HepG2 (cell line): ENCODE data around the gene TMTC1. TPM values are rescaled to one million over a fixed set of nuclear protein-coding genes. Genes with fewer than 3 reads are reported as not detected.

ENCODE experiments used
- ARID5B ChIP-seq: IDR thresholded peaks from 2 replicates; pipeline ENCODE4 v1.4.0; 2020; ENCODE audit warnings: mild to moderate bottlenecking, missing genetic modification reagents
- FOXO4 ChIP-seq: sonication (generic); formaldehyde crosslinking; conservative IDR thresholded peaks from 2 replicates; pipeline ENCODE4 v1.8.1; 2023; ENCODE audit warnings: missing genetic modification reagents
- FOXP1 ChIP-seq, 2 experiments: fragments of 450-650 bp in 1 of 2; IDR thresholded peaks; 2 replicates each; pipeline ENCODE4 v1.6.1; 2017 to 2018; ENCODE audit warnings: antibody characterized with exemption in 1 of 2
- HNF4A ChIP-seq: sonication (generic); formaldehyde crosslinking; IDR thresholded peaks from 2 replicates; pipeline ENCODE4 v1.4.0; 2020; ENCODE audit warnings: missing genetic modification reagents
- JUN ChIP-seq: sonication (generic); formaldehyde crosslinking; IDR thresholded peaks from 2 replicates; pipeline ENCODE4 v1.4.0; 2020; ENCODE audit warnings: mild to moderate bottlenecking, missing genetic modification reagents
- MEIS2 ChIP-seq: sonication (generic); formaldehyde crosslinking; IDR thresholded peaks from 2 replicates; pipeline ENCODE4 v1.9.0; 2021; ENCODE audit warnings: mild to moderate bottlenecking, missing genetic modification reagents
- MXI1 ChIP-seq: IDR thresholded peaks from 3 replicates; pipeline ENCODE4 v1.6.1; 2012; ENCODE audit warnings: low read depth, low read length, inconsistent platforms, borderline replicate concordance
- NR2F6 ChIP-seq, 2 experiments: IDR thresholded peaks; 2 replicates each; pipeline ENCODE4 v1.6.1; 2016; ENCODE audit warnings: antibody characterized with exemption in 1 of 2, mild to moderate bottlenecking in 1 of 2
- NR3C1 ChIP-seq: sonication (generic); formaldehyde crosslinking; IDR thresholded peaks from 2 replicates; pipeline ENCODE4 v1.4.0; 2020; ENCODE audit warnings: missing genetic modification reagents
- PAXIP1 ChIP-seq: sonication (generic); formaldehyde crosslinking; conservative IDR thresholded peaks from 2 replicates; pipeline ENCODE4 v1.4.0; 2020; ENCODE audit warnings: mild to moderate bottlenecking, missing genetic modification reagents, moderate library complexity
- POGZ ChIP-seq: sonication (generic); formaldehyde crosslinking; IDR thresholded peaks from 2 replicates; pipeline ENCODE4 v1.4.0; 2020; ENCODE audit warnings: mild to moderate bottlenecking, missing genetic modification reagents
- POLR2G ChIP-seq: fragments of 200-400 bp; formaldehyde crosslinking; IDR thresholded peaks from 2 replicates; pipeline ENCODE4 v1.6.1; 2018; ENCODE audit warnings: mild to moderate bottlenecking, low read depth, low read length, moderate library complexity
- RXRB ChIP-seq: IDR thresholded peaks from 2 replicates; pipeline ENCODE4 v1.6.1; 2016; ENCODE audit warnings: borderline replicate concordance, missing genetic modification reagents, missing compliant biosample characterization
- SCMH1 ChIP-seq: sonication (generic); formaldehyde crosslinking; IDR thresholded peaks from 2 replicates; pipeline ENCODE4 v1.9.0; 2021; ENCODE audit warnings: missing genetic modification reagents, mild to moderate bottlenecking, borderline replicate concordance
- SIN3A ChIP-seq: IDR thresholded peaks from 2 replicates; pipeline ENCODE4 v1.6.1; 2011; ENCODE audit warnings: low read depth, mild to moderate bottlenecking, control low read depth, low read length, borderline replicate concordance
- SOX13 ChIP-seq, 3 experiments: fragments of 450-650 bp in 1 of 3; sonication (generic) in 1 of 3; formaldehyde crosslinking in 1 of 3; IDR thresholded peaks in 2 of 3; conservative IDR thresholded peaks in 1 of 3; 2 replicates each; pipeline versions ENCODE4 v1.5.0 to v1.6.1; 2016 to 2020; ENCODE audit warnings: antibody characterized with exemption in 1 of 3, mild to moderate bottlenecking in 1 of 3, missing compliant biosample characterization in 1 of 3, missing genetic modification reagents in 1 of 3, moderate library complexity in 1 of 3
- TSC22D2 ChIP-seq: sonication (generic); formaldehyde crosslinking; IDR thresholded peaks from 2 replicates; pipeline ENCODE4 v1.5.1; 2020; ENCODE audit warnings: missing genetic modification reagents, mild to moderate bottlenecking, borderline replicate concordance
- YEATS2 ChIP-seq: sonication (generic); formaldehyde crosslinking; IDR thresholded peaks from 2 replicates; pipeline ENCODE4 v1.4.0; 2020; ENCODE audit warnings: missing genetic modification reagents, borderline replicate concordance
- ZFP41 ChIP-seq: sonication (generic); formaldehyde crosslinking; IDR thresholded peaks from 2 replicates; pipeline ENCODE4 v1.4.0; 2020; ENCODE audit warnings: mild to moderate bottlenecking, missing genetic modification reagents, borderline replicate concordance
- ZNF605 ChIP-seq: sonication (generic); formaldehyde crosslinking; IDR thresholded peaks from 2 replicates; pipeline ENCODE4 v1.8.0; 2022; ENCODE audit warnings: mild to moderate bottlenecking, missing genetic modification reagents
- ZNF737 ChIP-seq: sonication (generic); formaldehyde crosslinking; IDR thresholded peaks from 2 replicates; pipeline ENCODE4 v1.5.0; 2020; ENCODE audit warnings: missing genetic modification reagents, mild to moderate bottlenecking, borderline replicate concordance
- ZNF766 ChIP-seq: sonication (generic); formaldehyde crosslinking; IDR thresholded peaks from 2 replicates; pipeline ENCODE4 v1.5.0; 2020; ENCODE audit warnings: missing genetic modification reagents, borderline replicate concordance
- polyA plus RNA-seq, 8 experiments: library from polyadenylated mRNA; depleted of rRNA in 3 of 8; stranded (reverse) in 7 of 8; unstranded in 1 of 8; fragments of >200 nt; fragmentation: Illumina TruSeq in 4 of 8; extraction: Trizol in 4 of 8; gene quantifications; 2 replicates each; pipeline versions ENCODE4 v1.2.1 to v1.2.3, GENCODE V29; 2011 to 2016; ENCODE audit warnings: low read depth in 4 of 8, missing spikeins in 1 of 8, mixed read lengths in 1 of 8; ENCODE audit not compliant: insufficient read depth in 1 of 8
- total RNA-seq, 5 experiments: library from RNA; depleted of rRNA; stranded (reverse); fragments of >200 nt; fragmentation: Illumina TruSeq; extraction: Trizol; gene quantifications; 2 replicates each; pipeline ENCODE4 v1.2.3, GENCODE V29; 2016; ENCODE audit warnings: low read depth in 1 of 5

The TMTC1 gene
- total and polyA plus RNA-seq, 2 of the 13 experiments (the other 11 are each of a cell fraction or from before 2014, with no cell fraction given), result 0.69 to 1.8 TPM

DNA sequence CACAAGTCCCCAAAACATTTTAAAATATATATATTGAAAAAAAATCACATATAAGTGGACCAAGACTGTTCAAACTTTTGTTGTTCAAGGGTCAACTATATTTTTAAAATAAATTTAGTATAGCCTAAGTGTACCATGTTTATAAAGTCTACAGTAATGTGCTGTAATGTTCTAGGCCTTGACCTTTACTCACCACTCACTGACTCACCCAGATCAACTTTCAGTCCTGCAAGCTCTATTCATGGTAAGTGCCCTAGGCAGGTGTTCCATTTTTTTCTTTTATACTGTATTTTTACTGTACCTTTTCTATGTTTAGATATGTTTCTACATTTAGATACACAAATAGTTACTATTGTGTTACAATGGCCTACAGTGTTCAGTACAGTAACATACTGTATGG is 23.4 kb upstream of the TMTC1 start (continued):
- no peak for TF ChIP-seq ZNF605 (CRISPR knock-in tag)
- no peak for TF ChIP-seq NR3C1 (CRISPR knock-in tag)
- TF ChIP-seq NR2F6 (IDR thresholded peaks at IDR 0.05), result peak; percentile 76
- TF ChIP-seq NR2F6 (CRISPR knock-in tag; IDR thresholded peaks at IDR 0.05), result peak; percentile 75
- TF ChIP-seq YEATS2 (CRISPR knock-in tag), result no peak
- no peak for TF ChIP-seq FOXP1 (IDR thresholded peaks at IDR 0.05)
- no peak for TF ChIP-seq FOXP1 (CRISPR knock-in tag; IDR thresholded peaks at IDR 0.05)
- TF ChIP-seq JUN (CRISPR knock-in tag), result no peak
- TF ChIP-seq ZNF766 (CRISPR knock-in tag), result no peak
- TF ChIP-seq TSC22D2, result no peak
- TF ChIP-seq SOX13 (IDR thresholded peaks at IDR 0.05), result no peak
- TF ChIP-seq SOX13 (CRISPR knock-in tag; conservative IDR thresholded peaks at IDR 0.05 in 1 of 2, IDR thresholded peaks at IDR 0.05 in 1 of 2), result no peak
- no peak for TF ChIP-seq POLR2G
- TF ChIP-seq FOXO4, result no peak
- TF ChIP-seq MEIS2 (CRISPR knock-in tag), result no peak
- no peak for TF ChIP-seq MXI1
- no peak for TF ChIP-seq SIN3A
- no peak for TF ChIP-seq SCMH1 (CRISPR knock-in tag)
- TF ChIP-seq RXRB, result peak; percentile 29; the same call in 1 of the 2 replicates
- no peak for TF ChIP-seq PAXIP1 (CRISPR knock-in tag)
- TF ChIP-seq POGZ, result no peak
- TF ChIP-seq ZFP41 (CRISPR knock-in tag), result no peak
- TF ChIP-seq ZNF737, result no peak
- peak; percentile 39; the same call in 1 of the 2 replicates for TF ChIP-seq HNF4A (CRISPR knock-in tag)
- TF ChIP-seq ARID5B (CRISPR knock-in tag), result peak; percentile 51
